Measurements from ENCODE around the gene CNTNAP2.

DNA sequence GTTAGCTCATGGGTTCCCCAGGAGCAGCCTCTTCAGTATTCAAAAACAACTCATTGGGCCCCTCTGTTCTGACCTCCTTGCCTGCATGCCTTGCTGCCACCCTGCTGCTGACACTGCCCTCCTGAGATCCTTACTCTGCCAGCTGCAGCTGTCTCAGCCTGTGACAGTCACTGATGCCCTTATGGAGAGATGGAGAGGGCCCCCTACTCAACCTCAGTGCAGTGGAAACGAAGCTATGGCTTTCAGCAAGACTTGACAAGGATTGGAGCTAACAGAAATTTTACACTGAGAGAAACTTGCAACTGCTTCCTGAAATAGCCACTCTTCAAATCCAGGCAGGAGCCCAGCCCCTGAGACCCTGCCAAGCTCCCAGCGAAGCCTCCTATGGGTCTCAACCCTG lies 1795.7 kb downstream of the CNTNAP2 start:
- no peak for TF ChIP-seq POLR2A (IDR thresholded peaks at IDR 0.05; ENCODE audit: low read length)
- no peak for TF ChIP-seq GATA1 (IDR thresholded peaks at IDR 0.05; ENCODE audit: low read depth, low read length)
